ENCODE results near the gene MTOR. TPM values are rescaled to one million over a fixed set of nuclear protein-coding genes. Genes with fewer than 3 reads are reported as not detected.
"Not testable (repeated sequence)": the region's sequence is repeated elsewhere in the genome, so short reads cannot be mapped to it uniquely, and the experiment has no call there.

The MTOR gene
- total RNA-seq, 1 donor from 2014 or later, result 23.6 TPM

- TF ChIP-seq CTCF (IDR thresholded peaks at IDR 0.05) (no peak), POLR2A (IDR thresholded peaks at IDR 0.05) (no peak), POLR2AphosphoS5 (IDR thresholded peaks at IDR 0.05; ENCODE audit: insufficient read depth in 1 of 2, low read depth in 1 of 2) (no peak)
- H3K4me3 ChIP-seq, result no peak overlapping the region
- intact Hi-C loops (cut with DNase I), result no loop called here
- H3K4me1 ChIP-seq, result peaks cover 11% of the 10 kb centered on the region
- no peaks in the 10 kb centered on the region for H3K27me3 ChIP-seq
- no peak overlapping the region for H3K27ac ChIP-seq
- no peak for DNase-seq (ENCODE audit: extremely low spot score in 2 of 2)
- no peaks in the 10 kb centered on the region for H3K9me3 ChIP-seq
- peaks cover 0 to 8% of the 10 kb centered on the region in 2 donors for H3K36me3 ChIP-seq
These were observed 77.4 kb downstream of the MTOR start for GRCh38 chr1:11184973-11185372.

- TF ChIP-seq POLR2A (IDR thresholded peaks at IDR 0.05), result no peak
- no peak for TF ChIP-seq CTCF (IDR thresholded peaks at IDR 0.05)
- no peak for TF ChIP-seq POLR2AphosphoS5 (IDR thresholded peaks at IDR 0.05; ENCODE audit: insufficient read depth in 1 of 2, low read depth in 1 of 2)
- no peaks in the 10 kb centered on the region for H3K9me3 ChIP-seq
- H3K27ac ChIP-seq, result no peak overlapping the region
- intact Hi-C loops (cut with DNase I), result no loop called here
- DNase-seq (ENCODE audit: extremely low spot score in 2 of 2), result no peak
- H3K4me1 ChIP-seq, result peaks cover 32% of the 10 kb centered on the region
- no peaks in the 10 kb centered on the region for H3K36me3 ChIP-seq
- H3K4me3 ChIP-seq, result no peak overlapping the region
- H3K27me3 ChIP-seq, result no peaks in the 10 kb centered on the region
These were observed 79.5 kb downstream of the MTOR start for GRCh38 chr1:11182884-11183283.

GRCh38 chr1:11180342-11180744, 82.0 kb downstream of the MTOR start:
- H3K27me3 ChIP-seq, result no peaks in the 10 kb centered on the region
- no peaks in the 10 kb centered on the region for H3K9me3 ChIP-seq
- H3K27ac ChIP-seq, result no peak overlapping the region
- H3K36me3 ChIP-seq, result no peaks in the 10 kb centered on the region
- TF ChIP-seq POLR2AphosphoS5 (IDR thresholded peaks at IDR 0.05; ENCODE audit: insufficient read depth in 1 of 2, low read depth in 1 of 2) (no peak), CTCF (IDR thresholded peaks at IDR 0.05) (no peak), POLR2A (IDR thresholded peaks at IDR 0.05) (no peak)
- H3K4me1 ChIP-seq, result peaks cover 32% of the 10 kb centered on the region
- no peak for DNase-seq (ENCODE audit: extremely low spot score in 2 of 2)
- intact Hi-C loops (cut with DNase I), result no loop called here
- no peak overlapping the region for H3K4me3 ChIP-seq

GRCh38 chr1:11179749-11180148, 82.6 kb downstream of the MTOR start:
- H3K36me3 ChIP-seq; intact Hi-C loops (cut with DNase I): not testable (repeated sequence)

GRCh38 chr1:11179125-11179524, 83.2 kb downstream of the MTOR start:
- no peak for DNase-seq (ENCODE audit: extremely low spot score in 2 of 2)
- no peak overlapping the region for H3K27ac ChIP-seq
- peaks cover 32% of the 10 kb centered on the region for H3K4me1 ChIP-seq
- intact Hi-C loops (cut with DNase I), result no loop called here
- no peak overlapping the region for H3K4me3 ChIP-seq
- TF ChIP-seq POLR2AphosphoS5 (IDR thresholded peaks at IDR 0.05; ENCODE audit: insufficient read depth in 1 of 2, low read depth in 1 of 2) (no peak), CTCF (IDR thresholded peaks at IDR 0.05) (no peak), POLR2A (IDR thresholded peaks at IDR 0.05) (no peak)
- H3K9me3 ChIP-seq, result no peaks in the 10 kb centered on the region
- H3K36me3 ChIP-seq, result no peaks in the 10 kb centered on the region
- no peaks in the 10 kb centered on the region for H3K27me3 ChIP-seq

More at GRCh38 chr1:11179749-11180148, 82.6 kb downstream of the MTOR start:
- peaks cover 32% of the 10 kb centered on the region for H3K4me1 ChIP-seq
- H3K4me3 ChIP-seq; DNase-seq (ENCODE audit: extremely low spot score in 2 of 2); H3K27me3 ChIP-seq; H3K27ac ChIP-seq; H3K9me3 ChIP-seq: not testable (repeated sequence)

Data from vagina (tissue), 2 donors.